HG02642 (cell line): ENCODE measurements around the gene DCAF5.
"Not testable (repeated sequence)": the region's sequence is repeated elsewhere in the genome, so short reads cannot be mapped to it uniquely, and the experiment has no call there.

Source experiments
- ATAC-seq: cut with Tn5 transposase; IDR thresholded peaks from one replicate; pipeline ENCODE4 v1.9.1; 2021; ENCODE audit warnings: mild to moderate bottlenecking; ENCODE audit not compliant: unreplicated experiment, poor library complexity

The DCAF5 gene

GRCh38 chr14:69152902-69153151 is at the start of gene DCAF5:
TSS of gene DCAF5 (minus strand) at chr14:69153119. CDS start at chr14:69152978, 141 bp downstream.
- no peak for ATAC-seq

DNA sequence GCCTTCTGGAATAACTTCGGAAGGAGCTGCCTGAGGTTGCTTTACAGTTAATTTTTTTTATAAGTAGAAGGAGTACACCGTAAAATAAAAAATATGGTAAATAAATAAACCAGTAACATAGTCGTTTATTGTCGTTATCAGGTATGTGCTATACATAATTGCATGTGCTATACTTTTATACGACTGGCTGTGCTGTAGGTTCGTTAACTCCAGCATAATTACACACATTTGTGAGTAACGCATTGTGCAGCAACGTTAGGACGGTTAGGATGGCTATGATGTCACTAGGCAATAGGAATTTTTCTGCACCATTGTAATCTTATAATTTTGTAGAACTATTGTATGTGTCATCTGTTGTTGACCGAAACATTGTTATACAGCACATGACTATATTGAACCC is 46.9 kb upstream of the DCAF5 start:
- ATAC-seq: no peak

DNA sequence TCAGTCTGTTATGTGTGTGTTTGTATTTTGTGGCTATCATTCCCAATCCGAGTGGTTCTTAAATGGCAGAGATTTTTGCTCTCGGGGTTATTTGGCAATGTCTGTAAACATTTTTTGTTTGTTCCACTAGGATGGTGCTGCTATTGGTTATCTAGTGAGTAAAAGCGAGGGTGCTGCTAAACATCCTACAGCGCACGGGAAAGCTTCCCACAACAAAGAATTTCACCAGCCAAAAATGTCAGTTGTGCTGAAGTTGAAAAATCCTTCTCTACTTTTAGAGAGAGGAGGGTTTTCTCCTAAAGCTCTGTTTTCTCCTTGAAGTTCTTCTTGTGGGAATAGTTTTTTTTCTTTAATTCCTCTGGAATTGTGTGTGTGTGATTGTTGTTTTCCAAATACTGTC is 40.8 kb upstream of the DCAF5 start:
- ATAC-seq: no peak

GRCh38 chr14:69191340-69192111 is 38.6 kb upstream of the DCAF5 start, which contains the start of gene EXD2:
TSS of gene EXD2 (plus strand) at chr14:69191498. CDS start at chr14:69209471, 17,973 bp downstream.
- ATAC-seq: peak; percentile 88

- no peak for ATAC-seq
Measured at GRCh38 chr14:69190191-69190590, 37.3 kb upstream of the DCAF5 start.

DNA sequence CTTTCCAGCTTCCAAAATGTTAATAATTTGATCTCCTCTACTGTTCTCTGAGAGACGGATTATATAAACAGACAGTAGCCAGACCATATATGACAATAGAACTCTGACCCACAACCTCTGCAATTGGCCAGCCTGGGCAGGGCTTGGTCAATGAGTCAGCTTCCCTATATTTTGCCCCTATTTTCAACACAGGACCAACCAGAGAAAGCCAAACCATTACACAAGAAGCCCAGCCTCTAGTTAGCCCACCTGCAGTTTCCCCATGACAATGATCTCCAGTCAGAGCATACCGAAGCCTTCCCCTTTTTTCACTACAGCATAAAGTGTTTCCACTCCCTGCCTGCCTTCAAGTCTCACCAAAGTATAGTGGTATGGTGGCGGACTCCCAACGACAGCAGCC is 30.8 kb upstream of the DCAF5 start:
- ATAC-seq: no peak

- ATAC-seq: not testable (repeated sequence)
Measured at GRCh38 chr14:69182580-69182979, 29.7 kb upstream of the DCAF5 start.

- no peak for ATAC-seq
Measured at GRCh38 chr14:69181491-69181890, 28.6 kb upstream of the DCAF5 start.

- ATAC-seq: no peak
Measured at GRCh38 chr14:69175130-69175529, 22.2 kb upstream of the DCAF5 start.

- ATAC-seq: no peak
Measured at GRCh38 chr14:69171569-69171968, 18.6 kb upstream of the DCAF5 start.

DNA sequence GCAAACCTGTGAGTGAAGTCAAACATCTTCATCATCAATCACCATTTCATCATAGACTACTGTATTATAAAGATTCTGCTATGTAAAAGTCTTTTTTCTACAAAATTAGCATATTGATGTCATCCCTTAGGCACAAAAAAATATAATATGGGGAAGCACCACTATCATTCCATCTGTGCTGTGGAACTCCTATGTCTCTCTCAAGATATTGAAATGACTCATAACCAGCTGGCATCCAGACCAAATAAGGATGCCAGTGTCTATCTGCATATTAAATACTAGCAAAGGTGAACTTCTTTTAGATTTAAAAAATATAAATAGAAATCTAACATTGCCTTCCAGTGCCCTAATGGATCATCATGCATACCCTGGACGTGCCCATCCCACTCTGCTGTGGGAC is 17.9 kb upstream of the DCAF5 start:
- ATAC-seq: no peak

DNA sequence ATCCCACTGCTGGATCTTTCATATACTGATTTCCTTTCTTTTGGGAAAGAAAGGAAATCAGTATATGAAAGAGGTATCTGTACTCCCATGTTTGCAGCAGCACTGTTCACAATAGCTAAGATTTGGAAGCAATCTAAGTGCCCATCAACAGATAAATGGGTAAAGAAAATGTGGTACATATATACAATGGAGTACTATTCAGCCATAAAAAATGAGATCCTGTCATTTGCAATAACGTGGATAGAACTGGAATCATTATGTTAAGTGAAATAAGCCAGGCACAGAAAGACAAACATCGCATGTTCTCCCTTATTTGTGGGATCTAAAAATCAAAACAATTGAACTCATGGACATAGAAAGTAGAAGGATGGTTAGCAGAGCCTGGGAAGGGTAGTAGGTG is 12.9 kb upstream of the DCAF5 start:
- ATAC-seq: not testable (repeated sequence)

- ATAC-seq: no peak
Measured at GRCh38 chr14:69161590-69161989, 8.7 kb upstream of the DCAF5 start.

GRCh38 chr14:69156224-69156623 is 3.3 kb upstream of the DCAF5 start:
- ATAC-seq: no peak

DNA sequence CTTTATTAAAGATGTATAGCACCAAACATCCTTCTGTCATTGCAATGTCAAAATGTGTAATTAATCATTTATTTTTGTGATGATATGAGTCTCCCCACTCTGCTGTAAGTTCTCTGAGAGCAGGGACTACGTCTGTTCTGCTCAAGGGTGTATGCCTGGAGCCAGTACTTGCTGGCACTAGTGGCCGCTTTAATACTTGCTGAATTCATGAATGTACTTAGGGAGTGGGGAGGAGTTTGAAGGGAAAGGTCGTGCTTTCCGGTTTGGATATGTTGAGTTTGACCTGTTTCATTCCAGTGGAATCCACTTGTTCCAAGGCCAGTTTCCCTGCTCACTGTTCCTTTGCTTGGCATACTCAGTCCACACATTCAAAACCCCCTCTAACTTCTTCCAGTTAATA is 1.9 kb upstream of the DCAF5 start:
- ATAC-seq: no peak

DNA sequence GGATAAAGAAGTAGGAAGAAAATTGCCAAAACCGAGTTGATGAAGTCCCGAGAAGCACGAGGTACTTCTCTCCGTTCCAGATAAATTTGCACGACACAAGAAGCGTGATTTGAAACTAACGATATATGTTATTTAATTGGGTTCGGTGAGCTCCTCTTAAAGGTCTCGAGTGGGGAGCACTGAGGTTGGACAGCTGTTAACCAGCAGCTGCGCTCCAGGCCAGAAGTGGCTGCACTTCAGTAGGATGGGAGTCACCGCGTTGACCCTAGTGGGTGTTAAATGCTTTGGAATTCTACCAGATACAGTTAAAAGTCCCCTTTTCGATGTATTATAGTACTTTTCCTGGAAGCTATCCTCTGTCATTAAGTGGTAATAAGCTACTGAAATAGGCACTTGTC is 953 bp upstream of the DCAF5 start:
- no peak for ATAC-seq

- peak; percentile 89 for ATAC-seq
Measured at GRCh38 chr14:69153152-69153872, 393 bp upstream of the DCAF5 start.

DNA sequence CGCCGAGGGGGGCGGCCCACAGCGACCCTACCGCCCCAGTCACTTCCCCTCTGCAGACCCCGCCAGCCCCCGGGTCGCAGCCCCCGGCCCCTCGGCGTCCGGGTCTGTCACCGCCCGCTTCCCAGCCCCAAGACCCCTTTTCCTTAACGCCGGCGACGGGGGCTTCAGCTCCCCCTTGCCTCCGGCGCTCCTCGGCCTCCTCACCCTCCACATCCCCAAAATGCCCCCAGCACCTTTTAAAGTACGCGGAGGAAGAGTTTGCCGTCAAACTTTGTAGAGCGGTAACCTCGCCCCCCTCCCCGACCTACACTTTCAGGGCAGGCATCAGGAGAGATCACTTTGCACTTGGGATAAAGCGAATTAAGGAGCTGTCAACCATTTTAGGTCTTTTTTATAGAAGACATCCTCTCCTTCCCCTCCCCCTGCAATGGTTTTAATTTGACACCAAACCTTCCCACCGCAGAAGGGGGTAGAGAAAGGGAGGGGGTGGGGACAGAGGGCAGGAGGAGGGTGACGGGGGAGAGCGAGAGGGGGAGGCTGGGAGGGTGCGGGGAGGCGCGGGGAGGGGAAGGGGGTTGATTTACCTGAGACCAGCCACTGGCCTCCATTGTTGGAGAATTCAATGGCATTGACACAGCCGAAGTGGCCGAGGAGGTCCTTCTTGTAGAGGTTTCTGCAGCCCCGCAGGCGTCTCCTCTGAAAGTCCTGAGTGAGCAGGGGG is 578 bp downstream of the DCAF5 start:
- ATAC-seq: no peak

DNA sequence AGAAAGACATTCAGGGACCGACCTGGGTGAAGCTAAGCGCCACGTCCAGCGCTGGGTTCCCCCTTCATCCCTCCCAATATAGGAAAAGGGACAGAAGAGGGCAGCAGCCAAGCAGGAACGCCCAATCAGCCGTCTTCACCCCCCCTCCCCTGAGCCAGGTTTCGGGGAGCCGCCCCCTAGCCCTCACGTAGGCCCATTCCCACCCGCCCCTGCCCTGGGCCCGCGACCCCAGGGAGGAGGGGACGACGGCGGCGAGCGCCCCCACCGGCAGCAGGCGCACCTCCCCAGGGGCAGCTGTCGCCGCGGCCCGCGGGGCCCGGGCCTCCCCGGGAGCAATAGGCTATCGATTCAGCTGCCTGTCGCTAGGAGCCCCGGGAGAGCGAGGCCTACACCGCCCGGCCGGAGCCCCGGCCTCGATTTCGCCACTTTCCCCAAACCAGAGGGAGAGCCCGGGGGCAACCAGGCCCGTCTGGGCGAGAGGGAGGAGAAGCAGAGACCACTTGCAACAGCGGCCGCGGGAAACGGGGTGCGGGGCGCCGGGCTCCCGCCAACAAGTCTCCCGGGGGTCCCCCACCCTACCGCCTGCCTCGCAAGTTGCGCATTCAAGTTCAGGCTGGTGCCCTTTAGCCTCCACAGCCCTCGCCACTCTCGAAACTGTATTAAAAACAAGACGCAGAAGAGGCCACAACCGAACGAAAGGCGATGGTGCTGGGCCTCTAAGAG is 1.3 kb downstream of the DCAF5 start:
- ATAC-seq: peak; percentile 53

DNA sequence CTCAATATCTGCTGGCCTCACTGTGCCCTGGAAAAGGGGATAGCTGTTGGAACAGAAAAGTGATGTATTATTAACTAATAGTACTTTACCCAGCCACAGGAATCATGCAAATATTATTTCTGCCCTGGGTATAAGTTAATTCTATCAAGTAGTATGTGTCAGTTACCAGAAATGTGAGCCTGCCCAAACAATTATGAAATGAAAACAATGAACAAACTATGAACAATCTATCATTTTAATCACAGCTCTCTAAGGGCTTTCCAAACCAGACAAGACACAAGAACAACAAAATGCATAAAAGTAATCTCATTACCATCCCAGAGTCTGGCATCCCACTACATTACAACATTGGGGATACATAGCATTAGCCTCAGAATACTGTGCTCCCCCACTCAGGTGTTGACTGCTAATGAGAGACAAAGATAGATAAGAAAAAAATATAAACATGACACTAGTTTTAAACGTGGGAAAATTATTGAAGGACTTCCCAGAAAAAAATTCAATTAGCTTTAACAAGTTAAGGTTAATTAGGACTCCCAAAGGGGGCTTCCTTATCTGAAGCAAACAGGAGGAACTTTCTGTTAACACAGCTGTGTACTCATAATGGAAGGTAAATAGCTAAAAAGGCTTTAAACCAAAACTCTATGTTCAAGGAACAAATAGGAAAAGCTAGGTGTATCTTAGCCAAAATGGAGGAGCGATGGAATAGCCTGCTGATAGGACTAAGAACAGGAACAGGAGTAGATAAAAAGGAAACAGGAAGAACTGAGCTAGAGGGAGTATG is 3.3 kb downstream of the DCAF5 start:
- ATAC-seq: no peak
